Kidney (tissue), 14 donors: Measurements from ENCODE around the gene ADGRL2. TPM values are rescaled to one million over a fixed set of nuclear protein-coding genes. Genes with fewer than 3 reads are reported as not detected.

Experiments used
- DNase-seq, 5 donors: peaks; one replicate each; pipeline ENCODE4 v3.0.0-alpha.2; 2013 to 2020
- FAIRE-seq: peaks from 2 replicates; lab custom pipeline; 2012; peaks lifted over from hg19 to GRCh38; lab: Jason Lieb, UNC
- H3K27ac ChIP-seq, 2 donors: one replicate each; pipeline ENCODE4 v1.7.0; 2013; ENCODE audit warnings: low read depth in 2 of 2, low read length in 2 of 2, inconsistent platforms in 1 of 2
- H3K27me3 ChIP-seq: one replicate; pipeline ENCODE4 v1.7.1; 2013; ENCODE audit warnings: low read length, inconsistent platforms; ENCODE audit not compliant: control insufficient read depth, insufficient read depth
- H3K36me3 ChIP-seq, 3 donors: one replicate each; pipeline versions ENCODE4 v1.7.0 to v1.7.1; 2013; ENCODE audit warnings: low read length in 3 of 3, control low read depth in 1 of 3, inconsistent platforms in 1 of 3; ENCODE audit not compliant: insufficient read depth in 3 of 3, control insufficient read depth in 2 of 3
- H3K4me1 ChIP-seq, 3 donors: one replicate each; pipeline versions ENCODE4 v1.7.0 to v1.7.1; 2013; ENCODE audit warnings: low read length in 3 of 3, inconsistent platforms in 1 of 3, low read depth in 1 of 3; ENCODE audit not compliant: control insufficient read depth in 2 of 3, insufficient read depth in 2 of 3
- H3K4me3 ChIP-seq, 3 donors: one replicate each; pipeline versions ENCODE4 v1.7.0 to v1.8.1; 2013; ENCODE audit warnings: low read length in 3 of 3, control low read depth in 1 of 3, inconsistent platforms in 1 of 3
- H3K9ac ChIP-seq, 3 donors: one replicate each; pipeline versions ENCODE4 v1.7.0 to v1.7.1; 2013; ENCODE audit warnings: low read length in 3 of 3, control low read depth in 1 of 3, inconsistent platforms in 1 of 3
- H3K9me3 ChIP-seq, 3 donors: one replicate each; pipeline versions ENCODE4 v1.7.0 to v1.7.1; 2013; ENCODE audit warnings: low read length in 3 of 3, control low read depth in 1 of 3, inconsistent platforms in 1 of 3; ENCODE audit not compliant: control insufficient read depth in 2 of 3, insufficient read depth in 1 of 3
- intact Hi-C: fragments of 100-400 bp; cut with DNase I; formaldehyde crosslinking; loops from one replicate; pipeline ENCODE4 v1.11.1; 2022
- polyA plus RNA-seq: library from polyadenylated mRNA; stranded (reverse); fragments of 350-450 nt; fragmentation: Illumina TruSeq; extraction: RNeasy Lipid Tissue Mini Kit (QIAGEN cat#74804); gene quantifications from one replicate; pipeline ENCODE4 v1.2.3, GENCODE V29; 2014; ENCODE audit warnings: low read depth, low replicate concordance; ENCODE audit not compliant: insufficient read depth
- total RNA-seq: library from RNA; stranded (reverse); fragmentation: NEBNext Ultra II Directional; extraction: Animal tissue kit (Norgen Biotek cat#: 25700); gene quantifications from one replicate; pipeline ENCODE4 v1.2.1, GENCODE V29; 2021
- TF ChIP-seq, protein P1 (sequence below): IDR thresholded peaks from 3 replicates; pipeline ENCODE4 v1.5.1; 2012; ENCODE audit warnings: mild to moderate bottlenecking, moderate library complexity, borderline replicate concordance; ENCODE audit not compliant: insufficient read depth; ENCODE audit errors: extremely low read depth
- donor health status: control.
- donor health status: control.
- donor health status: control.
- donor health status: control.
- donor health status: control.
- donor health status: DM: yes; HTN: yes; CAD: no.
- donor health status: Normal renal cell carcinoma (clear cell type).

Gene ADGRL2
- total and polyA plus RNA-seq, 2 donors from 2014 or later = 27.2 to 71.2 TPM

- FAIRE-seq (no peak), DNase-seq (no peak)
- Histone ChIP-seq H3K27ac (no peak overlapping the region), H3K4me1 (peaks cover 0 to 25% (median 4%) of the 10 kb centered on the region in 3 donors), H3K9ac (no peak overlapping the region), H3K27me3 (no peaks in the 10 kb centered on the region), H3K4me3 (no peak overlapping the region), H3K9me3 (no peaks in the 10 kb centered on the region), H3K36me3 (no peaks in the 10 kb centered on the region)
- intact Hi-C loops = no loop called here
- TF ChIP-seq, protein P1, sequence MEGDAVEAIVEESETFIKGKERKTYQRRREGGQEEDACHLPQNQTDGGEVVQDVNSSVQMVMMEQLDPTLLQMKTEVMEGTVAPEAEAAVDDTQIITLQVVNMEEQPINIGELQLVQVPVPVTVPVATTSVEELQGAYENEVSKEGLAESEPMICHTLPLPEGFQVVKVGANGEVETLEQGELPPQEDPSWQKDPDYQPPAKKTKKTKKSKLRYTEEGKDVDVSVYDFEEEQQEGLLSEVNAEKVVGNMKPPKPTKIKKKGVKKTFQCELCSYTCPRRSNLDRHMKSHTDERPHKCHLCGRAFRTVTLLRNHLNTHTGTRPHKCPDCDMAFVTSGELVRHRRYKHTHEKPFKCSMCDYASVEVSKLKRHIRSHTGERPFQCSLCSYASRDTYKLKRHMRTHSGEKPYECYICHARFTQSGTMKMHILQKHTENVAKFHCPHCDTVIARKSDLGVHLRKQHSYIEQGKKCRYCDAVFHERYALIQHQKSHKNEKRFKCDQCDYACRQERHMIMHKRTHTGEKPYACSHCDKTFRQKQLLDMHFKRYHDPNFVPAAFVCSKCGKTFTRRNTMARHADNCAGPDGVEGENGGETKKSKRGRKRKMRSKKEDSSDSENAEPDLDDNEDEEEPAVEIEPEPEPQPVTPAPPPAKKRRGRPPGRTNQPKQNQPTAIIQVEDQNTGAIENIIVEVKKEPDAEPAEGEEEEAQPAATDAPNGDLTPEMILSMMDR = no peak
These were observed 9.1 kb downstream of the ADGRL2 start for GRCh38 chr1:81809808-81810207.

- H3K9me3 ChIP-seq = no peaks in the 10 kb centered on the region
- TF ChIP-seq, protein P1 = peak; percentile 28
- FAIRE-seq = no peak
- no peak overlapping the region for H3K27ac ChIP-seq
- H3K4me1 ChIP-seq = peaks cover 0 to 15% (median 0%) of the 10 kb centered on the region in 3 donors
- H3K27me3 ChIP-seq = no peaks in the 10 kb centered on the region
- peak overlapping the region in 1 of 3 donors; percentile 7 for H3K4me3 ChIP-seq
- DNase-seq = no peak
- H3K36me3 ChIP-seq = no peaks in the 10 kb centered on the region
- no peak overlapping the region for H3K9ac ChIP-seq
- intact Hi-C loops = no loop called here
These were observed 11.1 kb downstream of the ADGRL2 start for GRCh38 chr1:81811757-81812371.

DNA sequence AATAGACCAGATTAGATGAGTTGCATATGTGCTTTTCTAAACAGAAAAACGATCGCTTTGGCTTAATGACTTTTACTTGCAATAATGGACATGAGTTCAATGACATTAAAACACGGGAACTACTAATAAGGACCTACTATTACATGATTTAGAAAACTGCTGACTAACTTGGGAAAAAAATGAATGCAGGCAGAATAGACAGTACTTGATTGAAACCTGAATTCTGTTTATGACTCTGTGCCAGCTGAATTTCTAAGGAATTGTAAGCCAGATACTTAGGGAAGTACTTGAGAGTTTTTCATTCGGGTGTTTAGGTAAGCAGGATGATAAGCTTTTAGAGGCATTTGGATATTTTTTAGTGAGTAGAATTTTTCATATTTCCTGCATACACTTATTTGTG is 12.0 kb downstream of the ADGRL2 start:
- Histone ChIP-seq H3K27me3 (no peaks in the 10 kb centered on the region), H3K36me3 (no peaks in the 10 kb centered on the region), H3K9ac (peak overlapping the region in 1 of 3 donors; percentile 47), H3K4me1 (peaks cover 0 to 15% (median 0%) of the 10 kb centered on the region in 3 donors), H3K27ac (no peak overlapping the region), H3K4me3 (peak overlapping the region in 1 of 3 donors; percentile 41), H3K9me3 (no peaks in the 10 kb centered on the region)
- TF ChIP-seq, protein P1 = no peak
- intact Hi-C loops = no loop called here
- FAIRE-seq (no peak), DNase-seq (no peak)

DNA sequence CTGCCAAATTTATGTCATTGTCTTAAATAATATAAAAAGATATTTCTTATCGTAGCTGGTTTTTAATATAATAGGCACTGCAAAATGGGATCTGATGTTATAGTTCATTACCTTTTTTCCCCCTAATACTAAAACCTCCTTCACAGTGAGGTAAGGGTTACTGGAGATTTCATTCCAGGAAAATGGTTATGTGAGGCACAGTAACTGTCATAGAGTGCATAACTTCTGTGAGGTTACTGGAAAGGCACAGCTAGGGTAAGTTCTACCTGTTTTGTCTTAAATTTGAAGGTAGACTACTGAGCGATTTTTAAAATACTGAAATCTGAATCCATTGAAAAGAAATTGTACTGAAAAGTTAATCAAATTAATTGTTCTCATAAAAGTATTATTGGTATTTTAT is 13.0 kb downstream of the ADGRL2 start:
- Histone ChIP-seq H3K4me1 (peaks cover 0 to 10% (median 0%) of the 10 kb centered on the region in 3 donors), H3K9me3 (no peaks in the 10 kb centered on the region), H3K4me3 (no peak overlapping the region), H3K27me3 (no peaks in the 10 kb centered on the region), H3K36me3 (no peaks in the 10 kb centered on the region), H3K9ac (no peak overlapping the region), H3K27ac (no peak overlapping the region)
- TF ChIP-seq, protein P1 = no peak
- DNase-seq (no peak), FAIRE-seq (no peak)
- intact Hi-C loops = no loop called here
